ENCODE data around the gene TAS2R40.
A peak's percentile ranks its signal among the peaks of the same experiment; 100 is the strongest.
"Not testable (repeated sequence)": the region's sequence is repeated elsewhere in the genome, so short reads cannot be mapped to it uniquely, and the experiment has no call there.

TAS2R40 gene

GRCh38 chr7:143261901-143262300 lies 40.1 kb downstream of the TAS2R40 start:
- no peak overlapping the region for H3K4ac ChIP-seq (ENCODE audit: low read length)
- no peak overlapping the region for H2AK5ac ChIP-seq (ENCODE audit: low read depth, low read length)
- no peak overlapping the region for H3K4me3 ChIP-seq (ENCODE audit: low read length in 2 of 2)
- H2BK15ac ChIP-seq (ENCODE audit: low read length): no peak overlapping the region
- H2BK12ac ChIP-seq (ENCODE audit: low read length): no peak overlapping the region
- H2AFZ ChIP-seq (ENCODE audit: low read length): no peak overlapping the region
- H2BK120ac ChIP-seq (ENCODE audit: low read depth, low read length): no peak overlapping the region
- H3K36me3 ChIP-seq (replicated peaks in 1 of 2; ENCODE audit: control insufficient read depth in 2 of 2, insufficient read depth in 2 of 2, low read length in 2 of 2): peaks cover 0 to 10% of the 10 kb centered on the region in 2 donors
- H4K8ac ChIP-seq (ENCODE audit: low read depth, low read length): no peak overlapping the region
- H3K4me2 ChIP-seq (ENCODE audit: insufficient read depth, low read length, poor library complexity, severe bottlenecking): no peak overlapping the region
- WGBS, 2 donors (ENCODE audit: extremely low coverage in 2 of 2, insufficient read length in 2 of 2, insufficient replicate concordance in 1 of 2): no CpG with 5 or more reads among the region's 1 CpG
- H3K9me3 ChIP-seq (replicated peaks in 1 of 2; ENCODE audit: control insufficient read depth in 2 of 2, insufficient read depth in 1 of 2, low read depth in 1 of 2, low read length in 2 of 2): no peaks in the 10 kb centered on the region
- H3K79me1 ChIP-seq (ENCODE audit: low read depth, low read length): peaks cover 2% of the 10 kb centered on the region
- no peak overlapping the region for H3K14ac ChIP-seq (ENCODE audit: low read length)
- H3K9ac ChIP-seq (ENCODE audit: low read depth, low read length, poor library complexity): no peak overlapping the region
- DNase-seq (ENCODE audit: low spot score): no peak
- peaks cover 0 to 4% of the 10 kb centered on the region in 2 donors for H3K4me1 ChIP-seq (ENCODE audit: control insufficient read depth in 2 of 2, insufficient read depth in 1 of 2, low read depth in 1 of 2, low read length in 2 of 2)
- H3K18ac ChIP-seq (ENCODE audit: low read length): no peak overlapping the region
- no peaks in the 10 kb centered on the region for H3K27me3 ChIP-seq (ENCODE audit: control insufficient read depth in 3 of 3, insufficient read depth in 3 of 3, low read depth in 1 of 3, low read length in 3 of 3)
- no peak overlapping the region for H4K91ac ChIP-seq (ENCODE audit: low read depth, low read length, poor library complexity)
- no peak overlapping the region for H3K27ac ChIP-seq (replicated peaks; ENCODE audit: low read length)
- no peak overlapping the region for H3K23ac ChIP-seq (ENCODE audit: low read depth, low read length, poor library complexity)
- H2BK5ac ChIP-seq (ENCODE audit: low read length): no peak overlapping the region

- Histone ChIP-seq H3K79me1 (ENCODE audit: low read depth, low read length) (peaks cover 2% of the 10 kb centered on the region), H3K27ac (replicated peaks; ENCODE audit: low read length) (peak within 1 kb of the TSS; percentile 47), H3K27me3 (ENCODE audit: control insufficient read depth in 3 of 3, insufficient read depth in 3 of 3, low read depth in 1 of 3, low read length in 3 of 3) (no peaks in the 10 kb centered on the region), H2BK120ac (ENCODE audit: low read depth, low read length) (no peak within 1 kb of the TSS), H3K9ac (ENCODE audit: low read depth, low read length, poor library complexity) (peak within 1 kb of the TSS; percentile 97), H3K18ac (ENCODE audit: low read length) (peak within 1 kb of the TSS; percentile 99), H4K8ac (ENCODE audit: low read depth, low read length) (no peak within 1 kb of the TSS), H3K14ac (ENCODE audit: low read length) (peak within 1 kb of the TSS; percentile 90), H2AK5ac (ENCODE audit: low read depth, low read length) (peak within 1 kb of the TSS; percentile 61), H3K36me3 (replicated peaks in 1 of 2; ENCODE audit: control insufficient read depth in 2 of 2, insufficient read depth in 2 of 2, low read length in 2 of 2) (peaks cover 6 to 24% of the 10 kb centered on the region in 2 donors), H2BK12ac (ENCODE audit: low read length) (no peak within 1 kb of the TSS), H3K9me3 (replicated peaks in 1 of 2; ENCODE audit: control insufficient read depth in 2 of 2, insufficient read depth in 1 of 2, low read depth in 1 of 2, low read length in 2 of 2) (no peaks in the 10 kb centered on the region), H3K4me2 (ENCODE audit: insufficient read depth, low read length, poor library complexity, severe bottlenecking) (peak within 1 kb of the TSS; percentile 71), H2AFZ (ENCODE audit: low read length) (peak within 1 kb of the TSS; percentile 94), H3K4me1 (ENCODE audit: control insufficient read depth in 2 of 2, insufficient read depth in 1 of 2, low read depth in 1 of 2, low read length in 2 of 2) (peaks cover 0 to 4% of the 10 kb centered on the region in 2 donors), H2BK5ac (ENCODE audit: low read length) (peak within 1 kb of the TSS; percentile 82), H2BK15ac (ENCODE audit: low read length) (peak within 1 kb of the TSS; percentile 81), H3K4ac (ENCODE audit: low read length) (peak within 1 kb of the TSS; percentile 76), H4K91ac (ENCODE audit: low read depth, low read length, poor library complexity) (no peak within 1 kb of the TSS), H3K4me3 (ENCODE audit: low read length in 2 of 2) (peak within 1 kb of the TSS; percentile 60 to 85), H3K23ac (ENCODE audit: low read depth, low read length, poor library complexity) (peak within 1 kb of the TSS; percentile 97)
- WGBS, 2 donors (ENCODE audit: extremely low coverage in 2 of 2, insufficient read length in 2 of 2, insufficient replicate concordance in 1 of 2): no CpG with 5 or more reads among the region's 48 CpGs
- DNase-seq (ENCODE audit: low spot score): peak; percentile 46
These were observed 41.7 kb downstream of the TAS2R40 start, which contains the start of gene GSTK1 for GRCh38 chr7:143263266-143264195. TSS of gene GSTK1 (plus strand) at chr7:143263441. CDS start at chr7:143263514, 73 bp downstream.

- H2BK12ac ChIP-seq (ENCODE audit: low read length); H4K91ac ChIP-seq (ENCODE audit: low read depth, low read length, poor library complexity); H3K14ac ChIP-seq (ENCODE audit: low read length); H3K79me1 ChIP-seq (ENCODE audit: low read depth, low read length); H3K27me3 ChIP-seq (ENCODE audit: control insufficient read depth in 3 of 3, insufficient read depth in 3 of 3, low read depth in 1 of 3, low read length in 3 of 3); H2BK120ac ChIP-seq (ENCODE audit: low read depth, low read length); DNase-seq (ENCODE audit: low spot score); H3K9me3 ChIP-seq (replicated peaks in 1 of 2; ENCODE audit: control insufficient read depth in 2 of 2, insufficient read depth in 1 of 2, low read depth in 1 of 2, low read length in 2 of 2); H3K18ac ChIP-seq (ENCODE audit: low read length); H3K4me1 ChIP-seq (ENCODE audit: control insufficient read depth in 2 of 2, insufficient read depth in 1 of 2, low read depth in 1 of 2, low read length in 2 of 2); H3K27ac ChIP-seq (replicated peaks; ENCODE audit: low read length); H3K4ac ChIP-seq (ENCODE audit: low read length); H4K8ac ChIP-seq (ENCODE audit: low read depth, low read length); H3K23ac ChIP-seq (ENCODE audit: low read depth, low read length, poor library complexity); H2BK15ac ChIP-seq (ENCODE audit: low read length); H2BK5ac ChIP-seq (ENCODE audit: low read length); H3K9ac ChIP-seq (ENCODE audit: low read depth, low read length, poor library complexity): not testable (repeated sequence)
- no CpG with 5 or more reads among the region's 15 CpGs for WGBS, 2 donors (ENCODE audit: extremely low coverage in 2 of 2, insufficient read length in 2 of 2, insufficient replicate concordance in 1 of 2)
- H3K4me3 ChIP-seq (ENCODE audit: low read length in 2 of 2): peak overlapping the region; percentile 60 to 85
- peak overlapping the region; percentile 61 for H2AK5ac ChIP-seq (ENCODE audit: low read depth, low read length)
- H3K4me2 ChIP-seq (ENCODE audit: insufficient read depth, low read length, poor library complexity, severe bottlenecking): peak overlapping the region; percentile 71
- H3K36me3 ChIP-seq (replicated peaks in 1 of 2; ENCODE audit: control insufficient read depth in 2 of 2, insufficient read depth in 2 of 2, low read length in 2 of 2): peaks cover 9 to 31% of the 10 kb centered on the region in 2 donors
- H2AFZ ChIP-seq (ENCODE audit: low read length): peak overlapping the region; percentile 94
These were observed 42.3 kb downstream of the TAS2R40 start for GRCh38 chr7:143264196-143264568.

GRCh38 chr7:143265017-143265693 lies 43.3 kb downstream of the TAS2R40 start:
- H3K79me1 ChIP-seq (ENCODE audit: low read depth, low read length): peaks cover 2% of the 10 kb centered on the region
- H3K23ac ChIP-seq (ENCODE audit: low read depth, low read length, poor library complexity): peak overlapping the region; percentile 35
- H3K4me2 ChIP-seq (ENCODE audit: insufficient read depth, low read length, poor library complexity, severe bottlenecking): no peak overlapping the region
- no peak overlapping the region for H3K4ac ChIP-seq (ENCODE audit: low read length)
- H4K8ac ChIP-seq (ENCODE audit: low read depth, low read length): no peak overlapping the region
- peak overlapping the region; percentile 31 for H2BK12ac ChIP-seq (ENCODE audit: low read length)
- no peak overlapping the region for H4K91ac ChIP-seq (ENCODE audit: low read depth, low read length, poor library complexity)
- H3K4me1 ChIP-seq (ENCODE audit: control insufficient read depth in 2 of 2, insufficient read depth in 1 of 2, low read depth in 1 of 2, low read length in 2 of 2): peaks cover 0 to 4% of the 10 kb centered on the region in 2 donors
- no CpG with 5 or more reads among the region's 15 CpGs for WGBS, 2 donors (ENCODE audit: extremely low coverage in 2 of 2, insufficient read length in 2 of 2, insufficient replicate concordance in 1 of 2)
- H3K9me3 ChIP-seq (replicated peaks in 1 of 2; ENCODE audit: control insufficient read depth in 2 of 2, insufficient read depth in 1 of 2, low read depth in 1 of 2, low read length in 2 of 2): no peaks in the 10 kb centered on the region
- H3K36me3 ChIP-seq (replicated peaks in 1 of 2; ENCODE audit: control insufficient read depth in 2 of 2, insufficient read depth in 2 of 2, low read length in 2 of 2): peaks cover 11 to 38% of the 10 kb centered on the region in 2 donors
- H3K9ac ChIP-seq (ENCODE audit: low read depth, low read length, poor library complexity): no peak overlapping the region
- no peak overlapping the region for H3K18ac ChIP-seq (ENCODE audit: low read length)
- no peak overlapping the region for H2AFZ ChIP-seq (ENCODE audit: low read length)
- H2BK5ac ChIP-seq (ENCODE audit: low read length): no peak overlapping the region
- no peak overlapping the region for H3K27ac ChIP-seq (replicated peaks; ENCODE audit: low read length)
- H3K4me3 ChIP-seq (ENCODE audit: low read length in 2 of 2): peak overlapping the region in 1 of 2 donors; percentile 1
- H2BK15ac ChIP-seq (ENCODE audit: low read length): no peak overlapping the region
- H3K27me3 ChIP-seq (ENCODE audit: control insufficient read depth in 3 of 3, insufficient read depth in 3 of 3, low read depth in 1 of 3, low read length in 3 of 3): no peaks in the 10 kb centered on the region
- no peak overlapping the region for H2AK5ac ChIP-seq (ENCODE audit: low read depth, low read length)
- no peak overlapping the region for H2BK120ac ChIP-seq (ENCODE audit: low read depth, low read length)
- no peak for DNase-seq (ENCODE audit: low spot score)
- H3K14ac ChIP-seq (ENCODE audit: low read length): no peak overlapping the region
